IMR-90 (cell line): ENCODE measurements around the gene CCDC171. TPM values are rescaled to one million over a fixed set of nuclear protein-coding genes. Genes with fewer than 3 reads are reported as not detected.
A peak's percentile ranks its signal among the peaks of the same experiment; 100 is the strongest.

Source experiments
- ATAC-seq: fragments of 200-7000 bp; cut with Tn5 transposase; 2 replicates; pipeline ENCODE4 v1.9.1; 2020; ENCODE audit warnings: low read depth, mild to moderate bottlenecking, moderate library complexity
- BruUV-seq: library from RNA; stranded (reverse); fragments of 400-500 nt; replicated peaks from 2 replicates; lab custom pipeline; 2021; lab: Mats Ljungman, UMichigan
- CTCF ChIA-PET: fragments of 300-600 bp; formaldehyde crosslinking; extraction: SDS; loops from one replicate; lab custom pipeline; 2021; ENCODE audit warnings: antibody characterized with exemption; lab: Yijun Ruan, JAX
- POLR2A ChIA-PET: fragments of 300-600 bp; sonication (Branson Sonifier 250); formaldehyde crosslinking; loops from one replicate; lab custom pipeline; 2022; ENCODE audit warnings: antibody characterized with exemption; ENCODE audit not compliant: unreplicated experiment; lab: Charles Lee
- DNase-seq: peaks from one replicate; pipeline ENCODE4 v3.0.0; 2013
- H2AFZ ChIP-seq: replicated peaks from 2 replicates; pipeline ENCODE3; 2013; ENCODE audit warnings: low read length, mild to moderate bottlenecking; ENCODE audit not compliant: poor library complexity
- H2AK5ac ChIP-seq: 2 replicates; pipeline ENCODE4 v1.6.1; 2013; ENCODE audit warnings: low read depth, low read length, inconsistent platforms
- H2AK9ac ChIP-seq: replicated peaks from 2 replicates; pipeline ENCODE3; 2013; ENCODE audit warnings: mild to moderate bottlenecking, low read depth, low read length, moderate library complexity; ENCODE audit not compliant: poor library complexity
- H2BK120ac ChIP-seq: 2 replicates; pipeline ENCODE4 v1.6.1; 2013; ENCODE audit warnings: low read depth, low read length, inconsistent platforms
- H2BK15ac ChIP-seq: 3 replicates; pipeline ENCODE4 v1.6.1; 2013; ENCODE audit warnings: low read depth, low read length, inconsistent platforms
- H2BK20ac ChIP-seq: 2 replicates; pipeline ENCODE4 v1.6.1; 2013; ENCODE audit warnings: low read depth, mild to moderate bottlenecking, inconsistent platforms, low read length, moderate library complexity
- H2BK5ac ChIP-seq: 2 replicates; pipeline ENCODE4 v1.6.1; 2013; ENCODE audit warnings: mild to moderate bottlenecking, low read depth, low read length, inconsistent platforms; ENCODE audit not compliant: poor library complexity, severe bottlenecking
- H3K14ac ChIP-seq: replicated peaks from 2 replicates; pipeline ENCODE4 v1.6.1; 2013; ENCODE audit warnings: low read depth, low read length, inconsistent platforms
- H3K18ac ChIP-seq: 2 replicates; pipeline ENCODE4 v1.6.1; 2013; ENCODE audit warnings: low read depth, low read length, control low read depth
- H3K23ac ChIP-seq: 2 replicates; pipeline ENCODE4 v1.6.1; 2013; ENCODE audit warnings: low read depth, low read length, inconsistent platforms
- H3K27ac ChIP-seq: 2 replicates; pipeline ENCODE4 v1.5.1; 2013; ENCODE audit warnings: mild to moderate bottlenecking, control low read depth, low read length; ENCODE audit not compliant: insufficient read depth
- H3K27me3 ChIP-seq: 2 replicates; pipeline ENCODE4 v1.6.1; 2013; ENCODE audit warnings: low read length; ENCODE audit not compliant: control insufficient read depth, insufficient read depth
- H3K36me3 ChIP-seq: 2 replicates; pipeline ENCODE4 v1.6.1; 2013; ENCODE audit warnings: low read length, mixed read lengths; ENCODE audit not compliant: control insufficient read depth, insufficient read depth
- H3K4ac ChIP-seq: 2 replicates; pipeline ENCODE4 v1.6.1; 2013; ENCODE audit warnings: low read depth, low read length, inconsistent platforms
- H3K4me1 ChIP-seq: 2 replicates; pipeline ENCODE4 v1.6.1; 2013; ENCODE audit warnings: low read length, mixed read lengths; ENCODE audit not compliant: control insufficient read depth, insufficient read depth
- H3K4me2 ChIP-seq: 2 replicates; pipeline ENCODE4 v1.6.1; 2013; ENCODE audit warnings: low read depth, mild to moderate bottlenecking, control low read depth, low read length, moderate library complexity
- H3K4me3 ChIP-seq: 2 replicates; pipeline ENCODE4 v1.5.1; 2013; ENCODE audit warnings: low read depth, mild to moderate bottlenecking, control low read depth, low read length, moderate library complexity; ENCODE audit not compliant: insufficient read depth
- H3K56ac ChIP-seq: 2 replicates; pipeline ENCODE4 v1.6.1; 2013; ENCODE audit warnings: low read length, inconsistent platforms; ENCODE audit not compliant: insufficient read depth; ENCODE audit errors: extremely low read depth
- H3K79me1 ChIP-seq, 2 experiments: 2 replicates each; pipeline ENCODE4 v1.6.1; 2013; ENCODE audit warnings: low read length in 2 of 2, inconsistent platforms in 1 of 2, low read depth in 1 of 2
- H3K9ac ChIP-seq: 2 replicates; pipeline ENCODE4 v1.6.1; 2013; ENCODE audit warnings: low read depth, low read length, control low read depth
- H3K9me1 ChIP-seq: 2 replicates; pipeline ENCODE4 v1.6.1; 2013; ENCODE audit warnings: low read length, inconsistent platforms; ENCODE audit not compliant: insufficient read depth
- H3K9me3 ChIP-seq: 2 replicates; pipeline ENCODE4 v1.6.1; 2013; ENCODE audit warnings: low read length; ENCODE audit not compliant: control insufficient read depth, insufficient read depth
- H4K20me1 ChIP-seq: 2 replicates; pipeline ENCODE4 v1.6.1; 2013; ENCODE audit warnings: low read length, inconsistent platforms; ENCODE audit not compliant: insufficient read depth
- H4K5ac ChIP-seq: 2 replicates; pipeline ENCODE4 v1.6.1; 2013; ENCODE audit warnings: mild to moderate bottlenecking, low read depth, low read length, control low read depth
- H4K8ac ChIP-seq, 2 experiments: 2 replicates each; pipeline ENCODE4 v1.6.1; 2013; ENCODE audit warnings: low read depth in 2 of 2, low read length in 2 of 2, control low read depth in 1 of 2, inconsistent platforms in 1 of 2
- H4K91ac ChIP-seq: 2 replicates; pipeline ENCODE4 v1.6.1; 2013; ENCODE audit warnings: low read depth, low read length, inconsistent platforms; ENCODE audit not compliant: insufficient read depth
- BHLHE40 ChIP-seq: fragments of 150-350 bp; IDR thresholded peaks from 2 replicates; pipeline ENCODE4 v1.6.1; 2016; ENCODE audit warnings: mild to moderate bottlenecking, low read depth, low read length
- CEBPB ChIP-seq: IDR thresholded peaks from 2 replicates; pipeline ENCODE4 v1.6.1; 2012; ENCODE audit warnings: low read depth, low read length, improper control_type of control experiment
- CHD1 ChIP-seq: IDR thresholded peaks from 2 replicates; pipeline ENCODE4 v1.6.1; 2012; ENCODE audit warnings: low read depth, low read length, improper control_type of control experiment
- CTCF ChIP-seq: conservative IDR thresholded peaks from 2 replicates; pipeline ENCODE4 v1.5.1; 2012; ENCODE audit warnings: mild to moderate bottlenecking, low read depth, low read length, improper control_type of control experiment
- FOS ChIP-seq: fragments of 150-350 bp; IDR thresholded peaks from 2 replicates; pipeline ENCODE4 v1.6.1; 2016; ENCODE audit warnings: low read depth, low read length
- MAZ ChIP-seq: IDR thresholded peaks from 2 replicates; pipeline ENCODE4 v1.6.1; 2012; ENCODE audit warnings: low read depth, mild to moderate bottlenecking, low read length, improper control_type of control experiment, moderate library complexity, borderline replicate concordance
- POLR2A ChIP-seq: IDR thresholded peaks from 2 replicates; pipeline ENCODE4 v1.6.1; 2012; ENCODE audit warnings: mild to moderate bottlenecking, low read depth, low read length
- RAD21 ChIP-seq: IDR thresholded peaks from 2 replicates; pipeline ENCODE4 v1.6.1; 2012; ENCODE audit warnings: low read length, improper control_type of control experiment
- RCOR1 ChIP-seq: IDR thresholded peaks from 2 replicates; pipeline ENCODE4 v1.6.1; 2012; ENCODE audit warnings: mild to moderate bottlenecking, low read length, improper control_type of control experiment; ENCODE audit not compliant: insufficient replicate concordance
- RFX5 ChIP-seq: IDR thresholded peaks from 2 replicates; pipeline ENCODE4 v1.8.0; 2012; ENCODE audit warnings: low read depth, mild to moderate bottlenecking, low read length, moderate library complexity
- SMC3 ChIP-seq: fragments of 150-350 bp; IDR thresholded peaks from 2 replicates; pipeline ENCODE4 v1.6.1; 2016; ENCODE audit warnings: low read depth, mild to moderate bottlenecking, antibody characterized with exemption, low read length, moderate library complexity
- USF2 ChIP-seq: fragments of 150-350 bp; IDR thresholded peaks from 2 replicates; pipeline ENCODE4 v1.6.1; 2017; ENCODE audit warnings: mild to moderate bottlenecking, antibody characterized with exemption, low read length, low read depth
- WGBS, 2 experiments: methylation state at CpG; one replicate each; pipeline versions ENCODE4 v1.1.5 to v1.1.7; 2013; ENCODE audit warnings: missing lambda C conversion rate in 2 of 2; ENCODE audit not compliant: insufficient read length in 1 of 2; ENCODE audit errors: extremely low coverage in 2 of 2; 5-methylcytosine and 5-hydroxymethylcytosine counted together
- dilution Hi-C: fragments of 300-500 bp; cut with HindIII; formaldehyde crosslinking; loops from one replicate; pipeline ENCODE4 v1.14.3; 2018; ENCODE audit warnings: low sequenced_read_pairs; ENCODE audit not compliant: unreplicated experiment
- in situ Hi-C: fragments of 300-500 bp; cut with MboI; formaldehyde crosslinking; loops from 3 replicates; pipeline ENCODE4 v1.14.3; 2019; ENCODE audit warnings: low sequenced_read_pairs, inconsistent platforms, mixed read lengths
- intact Hi-C: fragments of 100-400 bp; cut with micrococcal nuclease; formaldehyde crosslinking; loops from 2 replicates; pipeline ENCODE4 v1.10.0; 2022
- polyA plus RNA-seq, 3 experiments: library from polyadenylated mRNA; depleted of rRNA; stranded (reverse); fragments of >200 nt; gene quantifications; 2 replicates each; pipeline ENCODE4 v1.2.3, GENCODE V29; 2012; ENCODE audit warnings: low replicate concordance in 1 of 3
- total RNA-seq: library from RNA; depleted of rRNA; stranded (reverse); fragments of >200 nt; gene quantifications from 2 replicates; pipeline ENCODE4 v1.2.3, GENCODE V29; 2012

Gene CCDC171
- total and polyA plus RNA-seq, 2 of the 4 experiments (the other 2 are of a cell fraction) = 0.63 to 2.2 TPM

GRCh38 chr9:15736569-15736968 is 183.7 kb downstream of the CCDC171 start:
- DNase-seq (no peak), ATAC-seq (no peak)
- no peaks in the 10 kb centered on the region for H3K36me3 ChIP-seq
- no peak overlapping the region for H3K9ac ChIP-seq
- H3K79me1 ChIP-seq = no peaks in the 10 kb centered on the region
- H2AK5ac ChIP-seq = peak overlapping the region; percentile 60
- H3K4me1 ChIP-seq = 0 out of 2 replicates have a peak, but pooled peaks cover 1% of the 10 kb centered on the region
- H2BK5ac ChIP-seq = no peak overlapping the region
- H3K56ac ChIP-seq = no peak overlapping the region
- intact Hi-C loops = no loop called here
- no peak overlapping the region for H3K23ac ChIP-seq
- H2AK9ac ChIP-seq = no peak overlapping the region
- H4K8ac ChIP-seq = no peak overlapping the region
- WGBS, 2 experiments = 90% methylated on average over 6 of the region's 6 CpGs; no CpG with 5 or more reads in 1 of the 2 experiments
- H3K18ac ChIP-seq = no peak overlapping the region
- TF ChIP-seq RCOR1 (no peak), CEBPB (no peak), RFX5 (no peak), USF2 (no peak), FOS (no peak), POLR2A (no peak), CHD1 (no peak), CTCF (no peak), SMC3 (no peak), MAZ (no peak), BHLHE40 (no peak), RAD21 (no peak)
- peak overlapping the region; percentile 2; the same call in 1 of the 2 replicates for H3K4ac ChIP-seq
- H2BK20ac ChIP-seq = no peak overlapping the region
- no peak overlapping the region for H3K14ac ChIP-seq
- no peaks in the 10 kb centered on the region for H3K27me3 ChIP-seq
- 0 out of 3 replicates have a peak overlapping the region, but pooled peaks have one; percentile 60 for H2BK15ac ChIP-seq
- H3K9me1 ChIP-seq = no peaks in the 10 kb centered on the region; the same call in 1 of the 2 replicates
- H2BK120ac ChIP-seq = no peak overlapping the region
- H4K91ac ChIP-seq = no peak overlapping the region
- dilution Hi-C loops = no loop called here
- in situ Hi-C loops = no loop called here
- no peak overlapping the region for H3K4me3 ChIP-seq
- ChIA-PET CTCF (no interaction called here), POLR2A (no interaction called here)
- H3K9me3 ChIP-seq = no peaks in the 10 kb centered on the region
- H3K27ac ChIP-seq = no peak overlapping the region
- no TSS peak for BruUV-seq
- H3K4me2 ChIP-seq = no peak overlapping the region
- no peak overlapping the region for H2AFZ ChIP-seq
- no peaks in the 10 kb centered on the region for H4K20me1 ChIP-seq
- no peak overlapping the region for H4K5ac ChIP-seq
